Panc1 (cell line): ENCODE data around the gene GALNT10.

ENCODE experiments used
- POLR2AphosphoS5 ChIP-seq: IDR thresholded peaks from 2 replicates; pipeline ENCODE4 v1.6.1; 2012; ENCODE audit warnings: mild to moderate bottlenecking, low read depth, low read length, moderate library complexity
- REST ChIP-seq, 2 experiments: IDR thresholded peaks; 2 replicates each; pipeline ENCODE4 v1.6.1; 2011 to 2012; ENCODE audit warnings: low read depth in 2 of 2, control low read depth in 1 of 2, low read length in 1 of 2, mild to moderate bottlenecking in 1 of 2, moderate library complexity in 1 of 2; ENCODE audit not compliant: insufficient read depth in 1 of 2
- TF ChIP-seq, protein P1 (sequence below): fragments of 450-650 bp; IDR thresholded peaks from 2 replicates; pipeline ENCODE4 v1.5.1; 2017; ENCODE audit warnings: mild to moderate bottlenecking

GRCh38 chr5:154222414-154222813 is 31.9 kb downstream of the GALNT10 start:
- TF ChIP-seq, protein P1, sequence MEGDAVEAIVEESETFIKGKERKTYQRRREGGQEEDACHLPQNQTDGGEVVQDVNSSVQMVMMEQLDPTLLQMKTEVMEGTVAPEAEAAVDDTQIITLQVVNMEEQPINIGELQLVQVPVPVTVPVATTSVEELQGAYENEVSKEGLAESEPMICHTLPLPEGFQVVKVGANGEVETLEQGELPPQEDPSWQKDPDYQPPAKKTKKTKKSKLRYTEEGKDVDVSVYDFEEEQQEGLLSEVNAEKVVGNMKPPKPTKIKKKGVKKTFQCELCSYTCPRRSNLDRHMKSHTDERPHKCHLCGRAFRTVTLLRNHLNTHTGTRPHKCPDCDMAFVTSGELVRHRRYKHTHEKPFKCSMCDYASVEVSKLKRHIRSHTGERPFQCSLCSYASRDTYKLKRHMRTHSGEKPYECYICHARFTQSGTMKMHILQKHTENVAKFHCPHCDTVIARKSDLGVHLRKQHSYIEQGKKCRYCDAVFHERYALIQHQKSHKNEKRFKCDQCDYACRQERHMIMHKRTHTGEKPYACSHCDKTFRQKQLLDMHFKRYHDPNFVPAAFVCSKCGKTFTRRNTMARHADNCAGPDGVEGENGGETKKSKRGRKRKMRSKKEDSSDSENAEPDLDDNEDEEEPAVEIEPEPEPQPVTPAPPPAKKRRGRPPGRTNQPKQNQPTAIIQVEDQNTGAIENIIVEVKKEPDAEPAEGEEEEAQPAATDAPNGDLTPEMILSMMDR: no peak
- TF ChIP-seq POLR2AphosphoS5 (no peak), REST (IDR thresholded peaks at IDR 0.05; ENCODE audit: insufficient read depth in 1 of 2, low read depth in 2 of 2, low read length in 1 of 2) (no peak)
